B cell (primary cell): ENCODE measurements around the gene RIMBP2.

Experiments
- CTCF ChIP-seq: fragments of 200-600 bp; IDR thresholded peaks from one replicate; pipeline ENCODE4 v1.8.0; 2022; ENCODE audit warnings: antibody characterized with exemption, mild to moderate bottlenecking
- EZH2 ChIP-seq: IDR thresholded peaks from 2 replicates; pipeline ENCODE4 v1.6.1; 2012; ENCODE audit warnings: borderline replicate concordance, low read depth, mild to moderate bottlenecking, moderate library complexity, low read length; ENCODE audit not compliant: insufficient read depth, poor library complexity, severe bottlenecking

GRCh38 chr12:130687796-130688778 lies 28.0 kb downstream of the RIMBP2 start:
- TF ChIP-seq CTCF (no peak), EZH2 (no peak)
